Fibroblast of villous mesenchyme (primary cell): ENCODE measurements around the gene RSPO3. TPM values are rescaled to one million over a fixed set of nuclear protein-coding genes. Genes with fewer than 3 reads are reported as not detected.

ENCODE experiments used
- DNase-seq: peaks from one replicate; pipeline ENCODE4 v3.0.0-alpha.2; 2010; ENCODE audit warnings: low read depth
- H3K4me3 ChIP-seq: 2 replicates; pipeline ENCODE4 v1.5.1; 2011; ENCODE audit warnings: low read depth, mild to moderate bottlenecking, low read length
- CTCF ChIP-seq: IDR thresholded peaks from 2 replicates; pipeline ENCODE4 v1.5.1; 2012; ENCODE audit warnings: low read depth, mild to moderate bottlenecking, low read length; ENCODE audit not compliant: insufficient read depth
- total RNA-seq: library from RNA; depleted of rRNA; stranded (reverse); fragments of >200 nt; gene quantifications from 2 replicates; pipeline ENCODE4 v1.2.3, GENCODE V29; 2012

The RSPO3 gene
- total RNA-seq, 1 donor: 4.7 TPM

GRCh38 chr6:127107916-127108315, 10.6 kb upstream of the RSPO3 start:
- no peak overlapping the region for H3K4me3 ChIP-seq
- no peak for DNase-seq
- no peak for TF ChIP-seq CTCF

- H3K4me3 ChIP-seq: no peak overlapping the region
- DNase-seq: no peak
- TF ChIP-seq CTCF: no peak
These were observed 7.8 kb upstream of the RSPO3 start for GRCh38 chr6:127110712-127111111.

- no peak for DNase-seq
- no peak for TF ChIP-seq CTCF
- H3K4me3 ChIP-seq: no peak overlapping the region
These were observed 6.9 kb upstream of the RSPO3 start for GRCh38 chr6:127111526-127111925.

- no peak for TF ChIP-seq CTCF
- H3K4me3 ChIP-seq: no peak overlapping the region
- DNase-seq: no peak
These were observed 4.2 kb upstream of the RSPO3 start for GRCh38 chr6:127114214-127114760.

GRCh38 chr6:127115084-127115655, 3.3 kb upstream of the RSPO3 start:
- DNase-seq: no peak
- H3K4me3 ChIP-seq: no peak overlapping the region
- no peak for TF ChIP-seq CTCF

- no peak for TF ChIP-seq CTCF
These were observed 2.7 kb upstream of the RSPO3 start for GRCh38 chr6:127115746-127116145.

GRCh38 chr6:127117979-127118297, 533 bp upstream of the RSPO3 start:
- no peak for TF ChIP-seq CTCF
- peak overlapping the region; percentile 57 for H3K4me3 ChIP-seq
- DNase-seq: no peak

More at GRCh38 chr6:127115746-127116145, 2.7 kb upstream of the RSPO3 start:
- no peak overlapping the region for H3K4me3 ChIP-seq
- no peak for DNase-seq
